AG04450 (cell line): ENCODE measurements around the gene ZBTB20. TPM values are rescaled to one million over a fixed set of nuclear protein-coding genes. Genes with fewer than 3 reads are reported as not detected.

ENCODE experiments used
- CTCF ChIA-PET: fragments of 300-600, 350-600 bp; formaldehyde crosslinking; extraction: SDS; loops from one replicate; lab custom pipeline; 2022; ENCODE audit warnings: antibody characterized with exemption, inconsistent platforms; lab: Charles Lee
- POLR2A ChIA-PET: fragments of 350-600 bp; formaldehyde crosslinking; extraction: SDS; loops from one replicate; lab custom pipeline; 2021; ENCODE audit warnings: antibody characterized with exemption, inconsistent platforms; lab: Yijun Ruan, JAX
- DNase-seq: peaks from one replicate; pipeline ENCODE4 v3.0.0-alpha.2; 2011; ENCODE audit warnings: low read depth, low spot score
- H3K27ac ChIP-seq: one replicate; pipeline ENCODE4 v1.5.1; 2012; ENCODE audit warnings: low read depth, low read length, control low read depth
- H3K27me3 ChIP-seq: one replicate; pipeline ENCODE4 v1.6.0; 2012; ENCODE audit warnings: low read length; ENCODE audit not compliant: control insufficient read depth, insufficient read depth
- H3K4me3 ChIP-seq: 2 replicates; pipeline ENCODE4 v1.5.1; 2011; ENCODE audit warnings: mild to moderate bottlenecking, low read depth, low read length, control low read depth
- H3K9me3 ChIP-seq: 2 replicates; pipeline ENCODE4 v1.5.1; 2012; ENCODE audit warnings: low read length; ENCODE audit not compliant: control insufficient read depth, insufficient read depth
- polyA plus RNA-seq: library from polyadenylated mRNA; depleted of rRNA; stranded (reverse); fragments of >200 nt; gene quantifications from 2 replicates; pipeline ENCODE4 v1.2.3, GENCODE V29; 2011
- TF ChIP-seq, protein P1 (sequence below): IDR thresholded peaks from 2 replicates; pipeline ENCODE4 v1.5.1; 2011; ENCODE audit warnings: low read depth, low read length, control low read depth, inconsistent platforms

ZBTB20 gene
- polyA plus RNA-seq, 1 experiment, result 3.0 TPM

DNA sequence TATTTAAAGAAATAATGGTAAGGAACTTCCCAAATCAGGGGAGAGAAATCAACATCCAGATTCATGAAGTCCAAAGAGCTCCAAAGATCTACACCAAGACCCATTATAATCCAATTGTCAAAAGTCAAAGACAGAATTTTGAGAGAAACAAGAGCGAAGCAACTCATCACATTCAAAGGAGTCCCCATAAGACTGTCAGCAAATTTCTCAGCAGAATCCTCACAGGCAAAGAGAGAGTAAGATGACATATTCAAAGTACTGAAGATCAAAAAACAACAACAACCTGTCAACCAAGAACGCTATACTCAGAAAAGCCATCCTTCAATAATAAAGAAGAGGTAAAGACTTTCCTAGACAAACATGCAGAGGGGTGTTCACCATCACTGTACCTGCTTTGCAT, 511.2 kb downstream of the ZBTB20 start:
- TF ChIP-seq, protein P1, sequence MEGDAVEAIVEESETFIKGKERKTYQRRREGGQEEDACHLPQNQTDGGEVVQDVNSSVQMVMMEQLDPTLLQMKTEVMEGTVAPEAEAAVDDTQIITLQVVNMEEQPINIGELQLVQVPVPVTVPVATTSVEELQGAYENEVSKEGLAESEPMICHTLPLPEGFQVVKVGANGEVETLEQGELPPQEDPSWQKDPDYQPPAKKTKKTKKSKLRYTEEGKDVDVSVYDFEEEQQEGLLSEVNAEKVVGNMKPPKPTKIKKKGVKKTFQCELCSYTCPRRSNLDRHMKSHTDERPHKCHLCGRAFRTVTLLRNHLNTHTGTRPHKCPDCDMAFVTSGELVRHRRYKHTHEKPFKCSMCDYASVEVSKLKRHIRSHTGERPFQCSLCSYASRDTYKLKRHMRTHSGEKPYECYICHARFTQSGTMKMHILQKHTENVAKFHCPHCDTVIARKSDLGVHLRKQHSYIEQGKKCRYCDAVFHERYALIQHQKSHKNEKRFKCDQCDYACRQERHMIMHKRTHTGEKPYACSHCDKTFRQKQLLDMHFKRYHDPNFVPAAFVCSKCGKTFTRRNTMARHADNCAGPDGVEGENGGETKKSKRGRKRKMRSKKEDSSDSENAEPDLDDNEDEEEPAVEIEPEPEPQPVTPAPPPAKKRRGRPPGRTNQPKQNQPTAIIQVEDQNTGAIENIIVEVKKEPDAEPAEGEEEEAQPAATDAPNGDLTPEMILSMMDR, result no peak
- H3K27ac ChIP-seq, result no peak overlapping the region
- POLR2A ChIA-PET, result no interaction called here
- no peaks in the 10 kb centered on the region for H3K27me3 ChIP-seq
- no peak for DNase-seq
- CTCF ChIA-PET, result no interaction called here
- no peak overlapping the region for H3K4me3 ChIP-seq
- H3K9me3 ChIP-seq, result no peaks in the 10 kb centered on the region

DNA sequence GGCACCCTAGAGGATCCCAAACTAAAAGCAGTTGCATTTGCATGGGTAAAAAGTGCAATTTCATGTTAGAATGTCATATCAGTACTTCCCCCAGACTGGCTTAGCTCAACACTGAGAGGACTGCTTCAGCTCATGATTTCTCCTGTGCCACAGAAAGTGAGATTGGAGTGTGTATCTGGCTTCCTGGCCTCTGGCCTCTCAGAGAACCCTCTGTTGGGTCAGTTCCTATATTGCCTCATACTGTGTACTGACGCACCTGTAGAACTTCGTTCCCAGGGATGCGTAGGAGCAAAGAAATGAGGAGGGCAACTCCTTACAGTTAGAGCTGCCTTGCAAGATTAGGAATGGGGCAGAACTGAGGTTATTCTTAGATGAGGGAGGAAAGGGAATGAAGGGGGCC, 512.5 kb downstream of the ZBTB20 start:
- Histone ChIP-seq H3K27me3 (no peaks in the 10 kb centered on the region), H3K9me3 (no peaks in the 10 kb centered on the region), H3K4me3 (no peak overlapping the region), H3K27ac (no peak overlapping the region)
- POLR2A ChIA-PET, result no interaction called here
- CTCF ChIA-PET, result no interaction called here
- no peak for DNase-seq
- TF ChIP-seq, protein P1, result no peak

DNA sequence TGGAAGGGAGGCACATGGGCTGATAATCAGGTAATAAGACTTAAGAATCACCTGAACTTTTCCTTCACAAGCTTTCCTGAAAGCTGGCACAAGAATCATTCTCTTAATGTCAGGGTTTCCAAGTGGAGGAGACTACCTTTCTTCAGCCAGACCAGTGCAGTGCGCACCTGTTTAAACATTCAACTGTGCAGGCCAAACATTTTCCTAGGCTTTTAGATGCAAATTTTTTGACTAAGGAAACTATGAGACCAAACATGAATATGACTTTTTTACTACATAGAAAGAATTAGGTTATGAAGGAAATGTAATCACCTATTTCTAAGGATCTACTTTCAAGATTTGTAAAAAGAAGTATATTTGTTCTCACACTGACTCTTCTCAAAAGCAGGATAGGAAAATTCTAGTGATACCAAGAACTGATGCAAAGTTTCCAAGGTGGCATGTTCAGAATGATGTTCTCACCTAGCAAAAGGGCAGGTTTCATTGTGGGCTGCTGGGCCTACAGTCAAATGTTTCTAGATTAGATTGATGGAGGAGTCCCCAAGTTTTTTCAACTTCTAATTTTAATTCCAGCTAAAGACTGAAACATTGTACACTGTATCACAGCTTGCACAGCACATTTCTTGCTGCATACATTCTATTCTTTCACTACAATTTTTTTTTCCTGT, 514.2 kb downstream of the ZBTB20 start:
- Histone ChIP-seq H3K4me3 (no peak overlapping the region), H3K27ac (no peak overlapping the region), H3K9me3 (no peaks in the 10 kb centered on the region), H3K27me3 (no peaks in the 10 kb centered on the region)
- no peak for DNase-seq
- ChIA-PET CTCF (no interaction called here), POLR2A (no interaction called here)
- TF ChIP-seq, protein P1, result no peak

DNA sequence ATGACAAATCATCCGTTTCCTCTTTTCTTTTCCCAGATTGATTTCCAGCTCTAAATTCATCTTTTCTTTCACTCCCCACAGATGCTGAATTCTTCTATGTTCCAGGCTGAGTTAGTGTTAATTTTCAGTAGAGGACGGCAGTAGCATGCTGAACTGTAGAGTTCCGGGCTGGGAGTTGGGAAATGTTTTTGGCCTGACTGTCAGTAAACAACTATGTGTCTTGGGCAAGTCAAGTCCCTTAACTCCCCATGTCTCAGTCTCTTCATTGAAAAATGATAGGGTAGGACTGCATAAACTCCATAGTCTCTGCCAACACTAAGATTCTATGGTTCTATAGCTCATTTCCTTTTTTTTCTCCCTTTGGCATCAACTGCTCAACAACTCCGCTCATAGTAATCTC, 519.3 kb downstream of the ZBTB20 start:
- TF ChIP-seq, protein P1, result no peak
- no peak for DNase-seq
- no peaks in the 10 kb centered on the region for H3K27me3 ChIP-seq
- CTCF ChIA-PET, result no interaction called here
- POLR2A ChIA-PET, result no interaction called here
- no peak overlapping the region for H3K4me3 ChIP-seq
- no peaks in the 10 kb centered on the region for H3K9me3 ChIP-seq
- no peak overlapping the region for H3K27ac ChIP-seq

GRCh38 chr3:114626751-114627150, 520.3 kb downstream of the ZBTB20 start:
- Histone ChIP-seq H3K4me3 (no peak overlapping the region), H3K27me3 (no peaks in the 10 kb centered on the region), H3K27ac (no peak overlapping the region), H3K9me3 (no peaks in the 10 kb centered on the region)
- CTCF ChIA-PET, result interaction anchor here (0.7 kb wide), 1 partner anchor 469 kb away, joined by 3 read pairs; no protein-coding TSS in a partner anchor
- POLR2A ChIA-PET, result no interaction called here
- TF ChIP-seq, protein P1, result no peak
- no peak for DNase-seq
